ENCODE measurements around the gene MSH5. TPM values are rescaled to one million over a fixed set of nuclear protein-coding genes. Genes with fewer than 3 reads are reported as not detected.

MSH5 gene
- total RNA-seq, 3 donors from 2014 or later (not counting 1 experiment from before 2014, with no cell fraction given): 28.2 to 44.6 (median 43.7) TPM

DNA sequence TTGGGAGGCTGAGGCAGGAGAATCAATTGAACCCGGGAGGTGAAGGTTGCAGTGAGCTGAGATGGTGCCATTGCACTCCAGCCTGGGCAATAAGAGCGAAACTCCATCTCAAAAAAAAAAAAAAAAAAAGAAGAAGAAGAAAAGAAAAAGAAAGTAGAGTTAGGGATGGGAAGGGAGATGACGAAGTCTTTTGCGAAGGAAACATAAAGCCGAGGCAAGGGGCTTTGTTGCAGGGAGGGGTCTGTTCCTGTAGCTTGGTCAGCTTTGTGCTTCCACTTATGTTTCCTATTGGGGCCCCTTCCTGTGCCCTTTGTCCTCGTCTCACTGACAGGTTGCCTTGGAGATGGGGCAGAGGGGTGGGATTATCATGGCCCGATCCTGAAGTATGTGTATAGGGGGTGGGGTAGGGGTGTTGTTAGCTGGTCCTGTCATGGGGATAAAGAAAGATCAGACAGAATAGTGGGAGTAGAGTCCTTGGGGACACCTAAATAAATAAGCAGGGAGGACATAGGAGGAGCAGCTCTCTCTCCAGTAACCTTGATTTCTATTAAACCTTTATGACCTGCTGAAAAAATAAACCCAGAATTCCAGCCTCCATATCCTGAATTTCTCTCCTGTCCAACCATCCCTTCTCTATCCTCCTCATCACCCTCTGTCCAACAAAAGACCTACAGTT is 2.4 kb upstream of the MSH5 start:
- TF ChIP-seq, protein P1, sequence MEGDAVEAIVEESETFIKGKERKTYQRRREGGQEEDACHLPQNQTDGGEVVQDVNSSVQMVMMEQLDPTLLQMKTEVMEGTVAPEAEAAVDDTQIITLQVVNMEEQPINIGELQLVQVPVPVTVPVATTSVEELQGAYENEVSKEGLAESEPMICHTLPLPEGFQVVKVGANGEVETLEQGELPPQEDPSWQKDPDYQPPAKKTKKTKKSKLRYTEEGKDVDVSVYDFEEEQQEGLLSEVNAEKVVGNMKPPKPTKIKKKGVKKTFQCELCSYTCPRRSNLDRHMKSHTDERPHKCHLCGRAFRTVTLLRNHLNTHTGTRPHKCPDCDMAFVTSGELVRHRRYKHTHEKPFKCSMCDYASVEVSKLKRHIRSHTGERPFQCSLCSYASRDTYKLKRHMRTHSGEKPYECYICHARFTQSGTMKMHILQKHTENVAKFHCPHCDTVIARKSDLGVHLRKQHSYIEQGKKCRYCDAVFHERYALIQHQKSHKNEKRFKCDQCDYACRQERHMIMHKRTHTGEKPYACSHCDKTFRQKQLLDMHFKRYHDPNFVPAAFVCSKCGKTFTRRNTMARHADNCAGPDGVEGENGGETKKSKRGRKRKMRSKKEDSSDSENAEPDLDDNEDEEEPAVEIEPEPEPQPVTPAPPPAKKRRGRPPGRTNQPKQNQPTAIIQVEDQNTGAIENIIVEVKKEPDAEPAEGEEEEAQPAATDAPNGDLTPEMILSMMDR (IDR thresholded peaks at IDR 0.05): no peak
- Histone ChIP-seq H3K27ac (ENCODE audit: low read length) (peak overlapping the region; percentile 83), H3K4me3 (ENCODE audit: low read length) (no peak overlapping the region), H3K36me3 (ENCODE audit: control insufficient read depth, insufficient read depth, low read length) (peaks cover 18% of the 10 kb centered on the region), H3K9me3 (ENCODE audit: control insufficient read depth, insufficient read depth, low read length) (no peaks in the 10 kb centered on the region), H3K4me1 (ENCODE audit: control insufficient read depth, insufficient read depth, low read length) (peaks cover 63% of the 10 kb centered on the region), H3K27me3 (ENCODE audit: control insufficient read depth, insufficient read depth, low read length) (no peaks in the 10 kb centered on the region)
- Mint-ChIP-seq H3K4me1 (peaks cover 70 to 88% of the 10 kb centered on the region in 2 donors), H3K36me3 (no peaks in the 10 kb centered on the region), H3K27ac (peak overlapping the region; percentile 91 to 99), H3K27me3 (ENCODE audit: low read depth in 2 of 2) (no peaks in the 10 kb centered on the region), H3K9me3 (no peaks in the 10 kb centered on the region), H3K4me3 (peak overlapping the region; percentile 97)
- ATAC-seq: no peak
- intact Hi-C loops (cut with micrococcal nuclease): loop anchor here (5.0 to 10.0 kb wide), 4 partner anchors 55 to 193 kb away; partner anchors contain the start of genes ATP6V1G2, BAG6, DDX39B and LY6G5C
- peak in 1 of 2 donors; percentile 40 for DNase-seq
- 10% methylated on average over 7 of the region's 7 CpGs for WGBS (ENCODE audit: insufficient coverage)

DNA sequence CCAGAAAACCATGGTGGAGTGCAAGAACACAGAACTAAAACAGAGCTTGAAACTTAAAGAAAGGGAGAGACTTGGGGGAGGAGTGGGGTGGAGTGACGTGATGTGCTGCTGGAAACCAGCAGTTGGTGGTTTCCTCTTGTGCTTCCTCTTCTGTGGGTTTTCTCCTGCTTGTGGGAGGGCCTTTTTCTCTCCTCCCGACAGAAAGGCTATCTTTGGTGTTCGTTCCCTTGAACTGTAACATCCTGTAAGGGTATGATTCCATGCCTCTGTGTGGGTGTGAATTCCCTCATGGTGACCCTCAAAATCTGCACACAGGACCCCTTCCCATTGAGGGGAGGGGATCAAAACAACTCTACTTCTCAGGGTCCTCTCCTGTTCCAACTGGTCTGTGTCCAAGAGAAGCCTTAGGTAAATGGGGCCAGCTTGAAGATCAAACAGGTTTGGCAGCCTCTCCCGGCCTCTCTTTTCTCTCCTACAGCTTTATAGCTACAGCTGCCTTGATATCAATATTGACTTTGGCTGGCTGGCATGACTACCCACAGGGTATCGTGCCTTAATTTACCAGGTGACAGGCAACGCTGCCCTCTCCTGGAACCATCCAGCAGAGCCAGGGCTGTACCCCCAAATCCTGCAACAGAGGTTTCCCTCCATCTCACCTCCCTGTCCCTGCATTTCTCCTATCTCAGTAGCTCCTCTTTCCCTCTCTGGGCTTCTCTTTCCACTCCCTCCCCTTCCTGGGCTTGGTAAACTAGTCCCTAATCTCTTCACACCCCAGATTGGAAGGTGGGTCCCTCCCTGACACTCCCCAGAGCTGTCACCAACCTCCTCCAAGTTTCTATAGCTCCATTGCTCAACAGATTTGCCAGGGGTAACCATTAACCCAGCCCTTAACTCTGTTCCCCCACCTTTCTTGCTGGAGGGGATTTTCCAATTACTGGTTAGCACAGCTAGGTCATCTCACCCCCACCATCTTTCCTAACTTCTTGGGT is 1.5 kb upstream of the MSH5 start:
- intact Hi-C loops (cut with micrococcal nuclease): loop anchor here (1.0 to 10.0 kb wide), 7 partner anchors 35 to 193 kb away; partner anchors contain the start of genes ABHD16A, ATP6V1G2, BAG6 and DDX39B
- Mint-ChIP-seq H3K4me3 (peak overlapping the region; percentile 97), H3K9me3 (no peaks in the 10 kb centered on the region), H3K4me1 (peaks cover 66 to 85% of the 10 kb centered on the region in 2 donors), H3K27me3 (ENCODE audit: low read depth in 2 of 2) (no peaks in the 10 kb centered on the region), H3K27ac (peak overlapping the region; percentile 91 to 99), H3K36me3 (no peaks in the 10 kb centered on the region)
- TF ChIP-seq, protein P1 (IDR thresholded peaks at IDR 0.05): no peak
- H3K36me3 ChIP-seq (ENCODE audit: control insufficient read depth, insufficient read depth, low read length): peaks cover 11% of the 10 kb centered on the region
- H3K9me3 ChIP-seq (ENCODE audit: control insufficient read depth, insufficient read depth, low read length): no peaks in the 10 kb centered on the region
- peak; percentile 21 to 40 (median 40) for ATAC-seq
- DNase-seq: peak; percentile 58 to 92
- H3K27me3 ChIP-seq (ENCODE audit: control insufficient read depth, insufficient read depth, low read length): no peaks in the 10 kb centered on the region
- peak overlapping the region; percentile 83 for H3K27ac ChIP-seq (ENCODE audit: low read length)
- peaks cover 59% of the 10 kb centered on the region for H3K4me1 ChIP-seq (ENCODE audit: control insufficient read depth, insufficient read depth, low read length)
- 2% methylated on average over 4 of the region's 6 CpGs for WGBS (ENCODE audit: insufficient coverage)
- peak overlapping the region; percentile 17 for H3K4me3 ChIP-seq (ENCODE audit: low read length)

DNA sequence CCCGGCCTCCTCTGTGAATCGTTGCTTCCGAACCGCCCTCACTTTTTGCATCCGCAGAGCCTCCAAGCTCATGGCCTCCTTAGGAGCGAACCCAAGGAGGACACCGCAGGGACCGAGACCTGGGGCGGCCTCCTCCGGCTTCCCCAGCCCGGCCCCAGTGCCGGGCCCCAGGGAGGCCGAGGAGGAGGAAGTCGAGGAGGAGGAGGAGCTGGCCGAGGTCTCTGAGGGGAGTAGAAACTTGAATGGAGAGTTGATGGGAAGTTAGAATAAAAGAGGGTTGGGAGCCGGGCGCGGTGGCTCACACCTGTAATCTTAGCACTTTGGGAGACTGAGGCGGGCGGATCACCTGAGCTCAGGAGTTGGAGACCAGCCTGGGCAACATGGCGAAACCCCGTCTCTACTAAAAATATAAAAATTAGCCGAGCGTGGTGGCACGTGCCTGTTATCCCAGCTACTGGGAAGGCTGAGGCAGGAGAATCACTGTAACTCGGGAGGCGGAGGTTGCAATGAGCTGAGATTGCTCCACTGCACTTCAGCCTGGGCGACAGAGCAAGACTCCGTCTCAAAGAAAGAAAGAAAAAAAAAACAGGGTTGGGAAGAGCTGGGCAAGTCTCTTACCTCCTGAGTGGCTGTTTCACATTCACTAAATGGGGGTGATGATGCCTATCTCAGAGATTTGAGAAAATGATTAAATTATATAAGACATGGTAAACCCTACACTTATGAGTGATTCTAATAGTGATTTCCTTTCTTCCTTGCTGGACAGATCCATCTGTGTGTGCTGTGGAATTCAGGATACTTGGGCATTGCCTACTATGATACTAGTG is 805 bp downstream of the MSH5 start:
- intact Hi-C loops (cut with micrococcal nuclease): no loop called here
- H3K4me3 Mint-ChIP-seq: peak overlapping the region; percentile 97
- no peak for DNase-seq
- H3K4me3 ChIP-seq (ENCODE audit: low read length): peak overlapping the region; percentile 66
- no peaks in the 10 kb centered on the region for H3K9me3 Mint-ChIP-seq
- H3K27me3 ChIP-seq (ENCODE audit: control insufficient read depth, insufficient read depth, low read length): no peaks in the 10 kb centered on the region
- H3K9me3 ChIP-seq (ENCODE audit: control insufficient read depth, insufficient read depth, low read length): no peaks in the 10 kb centered on the region
- peak overlapping the region; percentile 91 to 99 for H3K27ac Mint-ChIP-seq
- peak in 1 of 3 donors; percentile 5 for ATAC-seq
- 12% methylated on average over 29 of the region's 29 CpGs for WGBS (ENCODE audit: insufficient coverage)
- H3K27me3 Mint-ChIP-seq (ENCODE audit: low read depth in 2 of 2): no peaks in the 10 kb centered on the region
- H3K36me3 ChIP-seq (ENCODE audit: control insufficient read depth, insufficient read depth, low read length): no peaks in the 10 kb centered on the region
- peaks cover 44% of the 10 kb centered on the region for H3K4me1 ChIP-seq (ENCODE audit: control insufficient read depth, insufficient read depth, low read length)
- H3K27ac ChIP-seq (ENCODE audit: low read length): peak overlapping the region; percentile 49
- peaks cover 52 to 63% of the 10 kb centered on the region in 2 donors for H3K4me1 Mint-ChIP-seq
- no peaks in the 10 kb centered on the region for H3K36me3 Mint-ChIP-seq
- TF ChIP-seq, protein P1 (IDR thresholded peaks at IDR 0.05): no peak
